Suprapubic skin (tissue), 4 donors: ENCODE results near the gene SH2D6. TPM values are rescaled to one million over a fixed set of nuclear protein-coding genes. Genes with fewer than 3 reads are reported as not detected.

Source experiments
- DNase-seq, 2 donors: peaks; one replicate each; pipeline ENCODE4 v3.0.0-alpha.2; 2019; ENCODE audit warnings: low spot score in 2 of 2
- H3K27ac ChIP-seq: fragments of 200-600 bp; sonication (generic); one replicate; pipeline ENCODE4 v1.5.1; 2019
- H3K27me3 ChIP-seq: fragments of 200-600 bp; sonication (generic); one replicate; pipeline ENCODE4 v1.5.1; 2019
- H3K36me3 ChIP-seq: fragments of 200-600 bp; sonication (generic); one replicate; pipeline ENCODE4 v1.5.1; 2019
- H3K4me1 ChIP-seq: fragments of 200-600 bp; sonication (generic); one replicate; pipeline ENCODE4 v1.5.1; 2019
- H3K4me3 ChIP-seq: fragments of 200-600 bp; sonication (generic); one replicate; pipeline ENCODE4 v1.5.1; 2019; ENCODE audit warnings: mild to moderate bottlenecking
- H3K9me3 ChIP-seq: fragments of 200-600 bp; sonication (generic); one replicate; pipeline ENCODE4 v1.5.1; 2019
- EP300 ChIP-seq: sonication (generic); formaldehyde crosslinking; IDR thresholded peaks from one replicate; pipeline ENCODE4 v1.6.1; 2017; ENCODE audit warnings: antibody characterized with exemption
- POLR2A ChIP-seq, 2 donors: fragments of 450-650 bp; IDR thresholded peaks; one replicate each; pipeline ENCODE4 v1.6.1; 2017; ENCODE audit warnings: antibody characterized with exemption in 2 of 2, mild to moderate bottlenecking in 2 of 2, moderate library complexity in 2 of 2
- POLR2AphosphoS5 ChIP-seq, 3 donors: sonication (generic); formaldehyde crosslinking; IDR thresholded peaks; one replicate each; pipeline ENCODE4 v1.6.1; 2017; ENCODE audit warnings: antibody characterized with exemption in 3 of 3
- WGBS: methylation state at CpG from one replicate; pipeline ENCODE4 v1.1.5; 2018; 5-methylcytosine and 5-hydroxymethylcytosine counted together
- total RNA-seq, 4 donors: library from RNA; depleted of rRNA; stranded (reverse); fragments of >200 nt; gene quantifications; one replicate each; pipeline ENCODE4 v1.1.0, GENCODE V29; 2016
- TF ChIP-seq, protein P1 (sequence below), 2 donors: fragments of 200-600 bp in 1 of 2; fragments of 450-650 bp in 1 of 2; sonication (generic) in 1 of 2; IDR thresholded peaks; one replicate each; pipeline ENCODE4 v1.5.1; 2016 to 2019; ENCODE audit warnings: antibody characterized with exemption in 2 of 2, mild to moderate bottlenecking in 1 of 2, moderate library complexity in 1 of 2

Gene SH2D6
- not detected for total RNA-seq

- Histone ChIP-seq H3K27me3 (no peaks in the 10 kb centered on the region), H3K9me3 (no peaks in the 10 kb centered on the region), H3K4me3 (peak within 1 kb of the TSS; percentile 83), H3K36me3 (no peaks in the 10 kb centered on the region), H3K27ac (peak within 1 kb of the TSS; percentile 92), H3K4me1 (peaks cover 56% of the 10 kb centered on the region)
- no peak for TF ChIP-seq POLR2A (IDR thresholded peaks at IDR 0.05)
- TF ChIP-seq, protein P1, sequence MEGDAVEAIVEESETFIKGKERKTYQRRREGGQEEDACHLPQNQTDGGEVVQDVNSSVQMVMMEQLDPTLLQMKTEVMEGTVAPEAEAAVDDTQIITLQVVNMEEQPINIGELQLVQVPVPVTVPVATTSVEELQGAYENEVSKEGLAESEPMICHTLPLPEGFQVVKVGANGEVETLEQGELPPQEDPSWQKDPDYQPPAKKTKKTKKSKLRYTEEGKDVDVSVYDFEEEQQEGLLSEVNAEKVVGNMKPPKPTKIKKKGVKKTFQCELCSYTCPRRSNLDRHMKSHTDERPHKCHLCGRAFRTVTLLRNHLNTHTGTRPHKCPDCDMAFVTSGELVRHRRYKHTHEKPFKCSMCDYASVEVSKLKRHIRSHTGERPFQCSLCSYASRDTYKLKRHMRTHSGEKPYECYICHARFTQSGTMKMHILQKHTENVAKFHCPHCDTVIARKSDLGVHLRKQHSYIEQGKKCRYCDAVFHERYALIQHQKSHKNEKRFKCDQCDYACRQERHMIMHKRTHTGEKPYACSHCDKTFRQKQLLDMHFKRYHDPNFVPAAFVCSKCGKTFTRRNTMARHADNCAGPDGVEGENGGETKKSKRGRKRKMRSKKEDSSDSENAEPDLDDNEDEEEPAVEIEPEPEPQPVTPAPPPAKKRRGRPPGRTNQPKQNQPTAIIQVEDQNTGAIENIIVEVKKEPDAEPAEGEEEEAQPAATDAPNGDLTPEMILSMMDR (IDR thresholded peaks at IDR 0.05) = no peak
- peak in 1 of 3 donors; percentile 31 for TF ChIP-seq POLR2AphosphoS5 (IDR thresholded peaks at IDR 0.05)
- 20% methylated on average over 5 of the region's 57 CpGs for WGBS
- peak; percentile 90 to 93 for DNase-seq
Measured at GRCh38 chr2:85418132-85419008, at the start of gene SH2D6. Gene SH2D6 (plus strand): TSS chr2:85418714. CDS start chr2:85429466, 10,752 bp downstream.

DNA sequence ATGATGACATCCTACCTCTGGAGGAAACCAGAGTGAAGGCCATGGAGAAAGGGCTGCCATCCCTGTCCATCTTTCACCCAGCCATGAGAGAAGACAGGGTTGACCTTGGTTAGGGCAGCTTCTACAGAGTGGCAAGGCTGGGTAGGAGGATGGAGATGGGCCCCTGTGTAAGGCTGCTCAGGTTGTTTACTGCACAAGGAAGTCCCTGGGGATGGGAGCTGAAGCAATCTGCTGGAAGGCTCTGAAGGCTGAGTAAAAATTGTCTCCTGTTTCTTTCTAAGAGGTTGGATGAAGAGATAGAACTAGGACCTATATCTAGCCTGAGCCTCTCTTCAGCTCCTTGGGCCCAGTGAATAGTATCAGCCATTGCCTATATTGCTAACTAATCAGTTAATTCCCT, 49.6 kb upstream of the SH2D6 start:
- no peak overlapping the region for H3K27ac ChIP-seq
- no peaks in the 10 kb centered on the region for H3K27me3 ChIP-seq
- no peaks in the 10 kb centered on the region for H3K9me3 ChIP-seq
- H3K4me3 ChIP-seq = no peak overlapping the region
- peaks cover 24% of the 10 kb centered on the region for H3K36me3 ChIP-seq
- DNase-seq = no peak
- TF ChIP-seq, protein P1 (IDR thresholded peaks at IDR 0.05) = no peak
- no peak for TF ChIP-seq POLR2AphosphoS5 (IDR thresholded peaks at IDR 0.05)
- no peaks in the 10 kb centered on the region for H3K4me1 ChIP-seq

- WGBS = 70% methylated on average over 5 of the region's 5 CpGs
- no peak overlapping the region for H3K27ac ChIP-seq
- H3K4me3 ChIP-seq = no peak overlapping the region
- DNase-seq = no peak
- no peaks in the 10 kb centered on the region for H3K9me3 ChIP-seq
- no peak for TF ChIP-seq EP300
- no peak for TF ChIP-seq POLR2AphosphoS5 (IDR thresholded peaks at IDR 0.05)
- TF ChIP-seq, protein P1 (IDR thresholded peaks at IDR 0.05) = no peak
- TF ChIP-seq POLR2A (IDR thresholded peaks at IDR 0.05) = no peak
- peaks cover 24% of the 10 kb centered on the region for H3K36me3 ChIP-seq
- H3K4me1 ChIP-seq = no peaks in the 10 kb centered on the region
- H3K27me3 ChIP-seq = no peaks in the 10 kb centered on the region
Measured at GRCh38 chr2:85369500-85369899, 49.0 kb upstream of the SH2D6 start.

GRCh38 chr2:85371045-85371444, 47.5 kb upstream of the SH2D6 start:
- H3K27me3 ChIP-seq = no peaks in the 10 kb centered on the region
- H3K9me3 ChIP-seq = no peaks in the 10 kb centered on the region
- peaks cover 28% of the 10 kb centered on the region for H3K36me3 ChIP-seq
- 93% methylated on average over 11 of the region's 11 CpGs for WGBS
- H3K4me1 ChIP-seq = no peaks in the 10 kb centered on the region
- H3K27ac ChIP-seq = no peak overlapping the region
- H3K4me3 ChIP-seq = no peak overlapping the region
- DNase-seq = no peak
- no peak for TF ChIP-seq POLR2AphosphoS5 (IDR thresholded peaks at IDR 0.05)
- no peak for TF ChIP-seq POLR2A (IDR thresholded peaks at IDR 0.05)
- TF ChIP-seq EP300 = no peak

DNA sequence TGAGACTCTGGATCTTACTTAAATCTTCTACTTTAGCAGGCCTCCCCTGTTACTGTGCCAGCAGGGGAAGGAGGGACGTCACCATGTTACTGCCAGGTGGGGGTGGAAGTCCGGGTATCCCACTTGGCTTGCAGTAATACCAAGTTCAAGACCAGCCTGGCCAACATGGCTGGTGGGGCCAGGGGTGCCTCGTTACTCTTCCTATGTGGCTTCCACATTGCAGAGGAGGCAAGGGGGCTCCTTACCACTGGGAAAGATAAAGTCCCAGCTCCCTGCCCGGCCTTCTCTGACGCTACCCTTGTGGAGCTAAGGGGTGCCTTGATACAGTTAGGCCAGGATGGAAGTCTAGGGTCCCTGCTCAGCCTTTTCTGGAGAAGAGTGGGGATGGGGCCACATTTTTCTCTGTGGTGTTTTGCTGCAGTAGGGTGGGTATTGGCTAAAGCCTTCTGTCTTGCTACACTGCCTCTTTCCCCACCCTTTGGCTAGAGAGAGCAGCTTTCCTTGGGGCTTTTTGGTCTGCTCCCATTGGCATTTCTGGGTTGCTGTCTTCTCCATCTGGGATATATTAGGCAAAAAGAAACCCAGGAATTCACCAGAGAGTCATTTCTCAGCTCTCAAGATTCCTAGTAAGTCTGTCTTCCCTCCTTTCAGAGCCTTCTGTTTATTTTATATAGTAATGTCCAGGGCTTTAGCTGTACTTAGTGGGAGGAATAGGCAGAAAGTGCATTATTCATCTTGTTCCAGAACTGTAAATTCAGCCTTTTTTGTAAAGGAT, 42.0 kb upstream of the SH2D6 start:
- peak overlapping the region; percentile 32 for H3K27ac ChIP-seq
- no peaks in the 10 kb centered on the region for H3K27me3 ChIP-seq
- peaks cover 45% of the 10 kb centered on the region for H3K36me3 ChIP-seq
- WGBS = 57% methylated on average over 3 of the region's 5 CpGs
- H3K4me1 ChIP-seq = peaks cover 15% of the 10 kb centered on the region
- no peak overlapping the region for H3K4me3 ChIP-seq
- no peak for DNase-seq
- TF ChIP-seq EP300 (no peak), POLR2A (IDR thresholded peaks at IDR 0.05) (no peak)
- TF ChIP-seq, protein P1 (IDR thresholded peaks at IDR 0.05) = no peak
- H3K9me3 ChIP-seq = no peaks in the 10 kb centered on the region
